NOMO-1 (cell line): ENCODE measurements around the gene TLL2.
A peak's percentile ranks its signal among the peaks of the same experiment; 100 is the strongest.
"Not testable (repeated sequence)": the region's sequence is repeated elsewhere in the genome, so short reads cannot be mapped to it uniquely, and the experiment has no call there.

Experiments used
- DNase-seq, 2 experiments: peaks; one replicate each; lab custom pipeline; 2025; ENCODE audit not compliant: unreplicated experiment in 2 of 2; lab: John Stamatoyannopoulos, UW

Gene TLL2

DNA sequence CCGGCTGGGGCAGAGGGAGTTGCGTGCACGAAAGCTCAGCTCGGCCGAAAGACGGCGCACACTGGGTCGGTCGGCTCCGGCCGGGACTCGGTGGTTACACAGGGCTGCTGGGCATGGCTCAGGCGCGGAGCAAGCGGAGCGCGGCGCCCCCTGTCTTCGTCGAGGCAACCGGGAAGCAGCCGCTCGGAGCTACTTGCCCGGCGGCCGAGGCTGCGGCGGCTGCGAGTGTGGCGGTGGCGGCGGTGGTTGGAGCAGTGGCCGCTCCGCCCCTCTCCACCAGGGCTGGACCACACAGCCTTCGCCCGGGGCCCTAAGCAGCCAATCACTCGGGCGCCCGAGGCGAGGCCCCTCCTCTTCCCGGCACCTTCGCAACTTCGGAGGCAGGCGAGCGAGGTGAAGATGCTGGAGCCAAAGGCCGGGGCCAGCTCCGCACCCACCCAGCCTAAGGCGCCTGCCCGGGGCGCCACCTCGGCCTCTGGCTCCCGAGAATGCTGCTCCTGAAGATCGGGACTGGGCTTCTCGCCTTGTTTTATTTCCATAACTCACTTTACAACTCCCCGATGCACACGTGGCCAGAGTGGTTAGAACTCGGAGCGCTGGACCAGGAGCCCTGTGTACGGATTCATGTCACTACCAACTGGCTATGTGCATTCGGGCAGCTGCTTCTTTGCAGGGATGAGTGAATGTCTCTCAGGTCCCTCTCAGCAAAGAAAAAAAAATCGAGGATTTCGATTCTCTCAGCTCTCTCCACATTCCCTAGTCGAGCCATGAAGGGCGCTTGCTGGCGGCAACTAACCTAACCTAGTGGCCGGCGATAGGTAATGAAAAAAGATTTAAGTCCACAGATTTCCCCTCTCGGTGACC is at the start of gene TLL2:
TLL2 (minus strand) TSS at position 229 of the 864 bp plus-strand sequence. CDS start 241 bp downstream, outside the sequence.
- DNase-seq, result peak; percentile 80 to 89

DNA sequence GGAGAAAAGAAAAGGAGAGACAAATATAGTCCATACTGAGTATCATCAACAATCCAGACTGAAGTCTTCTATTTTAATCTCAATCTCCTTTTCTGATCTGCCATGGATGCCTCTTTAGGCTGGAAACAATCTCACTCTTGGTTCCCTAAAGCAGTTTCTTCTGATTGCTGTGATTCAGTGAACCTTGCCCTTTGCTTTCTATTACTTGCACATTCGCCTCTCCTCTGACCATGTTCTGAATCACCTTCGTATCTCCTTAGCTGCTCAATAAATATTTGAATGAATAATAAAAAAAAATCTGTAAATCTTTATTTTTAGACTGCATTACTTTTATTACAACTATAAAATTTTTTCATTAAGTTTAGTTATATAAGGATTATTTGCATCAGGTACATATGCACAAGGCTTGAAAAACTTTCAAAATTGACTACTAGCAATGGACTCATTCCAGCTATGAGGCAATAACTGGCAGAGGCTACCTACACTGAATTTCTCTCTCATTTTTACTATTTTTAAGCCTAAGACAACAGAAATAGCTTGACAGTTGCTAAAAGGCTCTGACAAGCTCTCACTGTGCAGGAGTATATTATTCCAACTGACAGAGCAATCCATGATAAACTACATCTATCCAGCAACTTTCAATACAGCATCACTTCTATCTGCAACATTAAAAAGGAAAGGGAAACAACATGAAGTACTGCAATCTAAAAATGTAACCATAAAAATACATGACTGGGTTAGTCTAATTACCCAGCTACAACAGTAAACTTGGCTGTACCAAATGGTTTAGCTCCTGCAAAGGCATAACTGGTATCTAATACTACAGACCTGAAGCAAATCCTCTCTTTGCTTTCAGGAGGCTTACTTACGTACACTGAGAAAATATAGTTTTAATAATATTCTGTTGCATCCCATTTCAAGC is 47.5 kb upstream of the TLL2 start:
- DNase-seq, result no peak

DNA sequence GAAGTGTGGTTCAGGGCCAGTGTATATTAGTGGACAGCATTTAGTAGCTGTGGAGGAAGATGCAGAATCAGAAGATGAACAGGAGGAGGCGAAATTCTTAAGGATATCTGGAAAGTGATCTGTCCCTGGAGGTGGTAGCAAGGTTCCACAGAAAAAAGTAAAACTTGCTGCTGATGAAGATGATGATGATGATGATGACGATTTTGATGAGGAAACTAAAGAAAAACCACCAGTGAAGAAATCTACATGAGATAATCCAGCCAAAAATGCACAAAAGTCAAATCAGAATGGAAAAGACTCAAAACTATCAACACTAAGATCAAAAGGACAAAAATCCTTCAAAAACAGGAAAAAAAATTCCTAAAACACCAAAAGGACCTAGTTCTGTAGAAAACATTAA is 46.8 kb upstream of the TLL2 start:
- DNase-seq, result no peak

DNA sequence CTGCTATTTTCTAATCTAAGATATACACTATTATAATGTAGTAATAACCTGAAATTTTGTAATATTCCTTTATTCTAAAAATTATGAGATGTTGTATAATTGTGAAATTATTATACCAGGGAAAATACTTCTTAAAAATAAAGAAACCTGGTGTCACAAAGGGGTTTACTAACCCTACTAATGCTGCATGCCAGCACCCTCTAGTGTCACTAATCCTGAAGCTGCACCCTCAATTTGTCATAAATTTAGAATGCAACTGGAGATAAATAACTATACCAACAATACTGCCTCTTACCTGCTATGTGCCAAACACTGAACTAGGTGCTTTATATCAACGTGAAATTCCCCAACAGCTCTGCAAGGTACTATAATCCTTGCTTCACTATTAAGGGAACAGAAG is 42.3 kb upstream of the TLL2 start:
- DNase-seq, result no peak

DNA sequence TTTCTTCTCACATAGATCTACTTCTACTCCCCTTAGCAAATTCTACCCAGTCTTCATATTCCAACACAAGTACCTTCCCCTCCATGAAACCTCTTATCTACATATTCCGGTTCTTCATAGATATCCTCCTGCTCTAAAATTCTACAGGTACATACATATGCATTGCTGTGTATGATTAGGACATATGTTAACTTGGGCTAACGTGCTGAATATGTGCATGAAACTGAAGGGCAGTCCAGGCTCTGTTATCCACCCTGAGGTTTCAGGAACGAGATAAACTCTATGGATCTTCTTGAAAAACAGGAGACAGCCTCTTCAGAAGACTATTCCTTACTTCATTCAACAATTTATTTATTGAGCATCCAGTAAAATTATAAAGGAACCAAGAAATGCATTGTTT is 41.6 kb upstream of the TLL2 start:
- DNase-seq, result no peak

DNA sequence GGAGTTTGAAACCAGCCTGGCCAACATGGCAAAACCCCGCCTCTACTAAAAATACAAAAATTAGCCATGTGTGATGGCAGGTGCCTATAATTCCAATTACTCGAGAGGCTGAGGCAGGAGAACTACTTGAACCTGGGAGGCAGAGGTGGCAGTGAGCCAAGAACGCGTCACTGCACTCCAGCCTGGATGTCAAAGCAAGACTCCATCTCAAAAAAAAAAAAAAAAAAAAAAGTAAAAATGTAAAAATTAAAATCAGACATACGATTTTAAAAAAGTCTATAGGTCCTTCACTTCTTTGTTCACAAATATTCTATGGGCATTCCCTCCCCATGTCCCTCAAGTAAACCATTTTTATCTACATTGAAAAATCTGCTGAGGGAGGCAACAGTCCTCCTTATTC is 34.9 kb upstream of the TLL2 start:
- no peak for DNase-seq

DNA sequence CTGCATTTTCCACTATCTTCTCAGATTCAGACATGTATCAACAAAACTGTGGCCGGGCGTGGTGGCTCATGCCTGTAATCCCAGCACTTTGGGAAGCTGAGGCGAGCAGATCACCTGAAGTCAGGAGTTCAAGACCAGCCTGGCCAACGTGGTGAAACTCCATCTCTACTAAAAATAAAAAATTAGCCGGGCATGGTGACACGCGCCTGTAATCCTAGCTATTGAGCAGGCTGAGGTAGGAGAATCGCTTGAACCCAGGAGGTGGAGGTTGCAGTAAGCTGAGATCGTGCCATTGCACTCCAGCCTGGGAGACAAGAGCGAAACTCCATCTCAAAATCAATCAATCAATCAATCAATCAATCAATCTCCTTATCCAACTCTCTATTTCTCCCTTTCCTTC is 31.8 kb upstream of the TLL2 start:
- not testable (repeated sequence) for DNase-seq

DNA sequence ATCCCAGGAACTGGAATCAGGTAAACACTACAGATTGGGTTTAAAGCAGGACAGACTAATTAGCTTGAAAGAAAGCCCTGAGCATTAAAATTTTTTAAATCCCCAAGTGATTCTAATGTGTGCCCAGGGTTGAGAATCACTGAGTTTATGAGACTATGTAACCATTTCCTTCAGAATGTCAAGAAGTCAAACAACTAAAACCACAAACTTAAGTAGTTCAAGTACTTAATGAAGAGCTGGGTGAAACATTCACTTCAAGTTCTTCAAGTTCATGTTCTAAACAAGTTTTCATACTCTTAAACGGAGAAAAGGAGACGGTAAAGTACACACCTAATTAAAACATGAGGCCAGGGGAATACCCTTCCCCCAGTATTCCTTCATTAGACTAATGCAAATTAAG is 28.2 kb upstream of the TLL2 start:
- DNase-seq, result no peak

DNA sequence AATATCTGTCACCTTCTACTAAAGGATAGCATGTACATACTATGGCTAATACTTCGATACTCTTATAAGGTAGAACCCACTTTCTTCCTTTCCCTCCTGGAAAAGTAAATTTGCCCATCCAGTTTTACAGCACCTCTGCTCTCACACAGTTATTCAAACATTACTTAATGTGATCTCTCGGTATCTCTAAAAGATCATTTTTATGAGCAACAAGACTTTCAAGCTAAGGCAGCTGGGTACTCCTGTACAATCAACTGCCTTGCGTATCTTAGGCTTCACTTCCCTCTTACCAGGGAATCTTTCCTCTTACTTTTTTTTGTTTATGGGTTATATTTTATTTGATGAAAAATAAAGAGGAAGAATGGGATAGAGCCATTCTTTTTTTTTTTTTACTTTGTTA is 26.5 kb upstream of the TLL2 start:
- no peak for DNase-seq

DNA sequence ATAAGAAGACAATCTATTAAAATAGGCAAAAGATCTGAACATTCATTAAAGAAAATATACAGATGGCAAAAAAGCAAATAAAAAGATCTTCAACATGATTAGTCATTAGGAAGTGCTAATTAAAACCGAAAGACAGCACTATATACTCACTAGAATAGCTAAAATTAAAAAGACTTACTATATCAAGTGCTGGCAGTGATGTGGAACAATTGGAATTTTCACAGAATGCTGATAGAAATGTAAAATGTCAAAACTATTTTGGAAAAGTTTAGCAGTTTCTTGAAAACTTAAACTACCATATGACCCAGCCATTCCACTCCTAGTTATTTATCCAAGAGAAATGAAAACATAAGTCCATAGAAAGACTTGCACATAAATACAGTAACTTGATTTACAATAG is 25.0 kb upstream of the TLL2 start:
- no peak for DNase-seq

DNA sequence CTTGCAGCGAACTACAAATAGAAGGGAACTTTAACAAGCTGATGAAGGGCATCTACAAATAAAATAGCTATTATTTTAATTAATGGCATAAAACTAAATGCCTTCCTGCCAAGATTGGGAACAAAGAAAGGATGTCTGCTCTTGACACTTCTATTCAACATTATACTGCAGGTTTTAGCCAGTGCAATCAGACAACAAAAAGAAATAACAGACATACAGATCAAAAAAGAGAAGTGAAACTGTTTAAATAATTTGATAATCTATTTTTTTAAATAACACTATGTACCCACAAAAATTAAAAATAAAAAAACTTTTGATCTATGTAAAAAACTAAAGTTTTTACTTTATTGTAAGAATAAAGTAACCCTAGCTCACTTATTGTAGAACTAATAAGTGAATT is 22.4 kb upstream of the TLL2 start:
- DNase-seq, result no peak

DNA sequence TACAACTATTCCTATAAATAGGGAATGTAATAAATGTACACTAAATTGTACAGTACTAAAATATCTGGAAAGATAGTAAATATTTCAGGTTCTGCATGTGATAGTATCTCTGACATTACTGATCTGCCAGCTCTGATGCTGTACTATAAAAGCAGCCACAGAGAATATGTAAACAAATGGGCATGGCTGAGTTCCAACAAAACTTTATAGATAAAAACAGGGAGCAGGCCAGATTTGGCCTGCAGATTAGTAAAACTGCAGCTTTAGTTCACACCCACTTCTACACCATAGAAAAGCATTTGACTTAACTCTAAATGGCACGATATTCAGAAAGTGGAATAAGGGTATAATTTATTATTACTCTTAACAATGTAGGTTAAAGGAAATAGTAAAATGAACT is 18.8 kb upstream of the TLL2 start:
- no peak for DNase-seq

DNA sequence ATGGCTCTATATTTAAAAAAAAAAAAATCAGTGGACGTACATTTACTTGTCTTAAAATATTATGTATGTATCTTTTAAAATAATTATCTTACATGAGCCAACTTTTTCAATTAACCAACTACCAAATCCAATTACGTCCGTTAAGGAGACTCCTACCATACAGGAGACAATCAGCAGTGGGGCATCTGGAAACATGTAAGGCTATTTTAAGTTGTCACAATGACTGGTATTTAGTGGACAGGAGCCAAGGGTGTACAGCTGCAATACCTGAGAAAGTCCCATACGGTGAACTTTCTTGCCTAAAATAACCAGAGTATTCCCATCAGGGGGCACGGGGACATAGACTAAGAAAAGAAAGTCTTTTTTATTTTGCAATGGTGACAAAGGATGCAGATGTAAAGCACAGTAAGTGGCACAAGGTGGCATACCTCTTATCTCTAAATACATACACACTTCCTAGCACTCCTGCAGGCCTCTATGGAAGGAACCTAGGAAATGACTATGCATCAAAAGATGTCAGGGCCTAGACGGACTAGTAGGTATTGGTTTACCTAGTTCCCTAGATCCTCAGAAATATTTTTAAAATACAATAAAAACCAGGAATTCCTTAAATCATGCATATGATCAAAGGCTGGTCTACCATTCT is 16.0 kb upstream of the TLL2 start:
- DNase-seq, result no peak

DNA sequence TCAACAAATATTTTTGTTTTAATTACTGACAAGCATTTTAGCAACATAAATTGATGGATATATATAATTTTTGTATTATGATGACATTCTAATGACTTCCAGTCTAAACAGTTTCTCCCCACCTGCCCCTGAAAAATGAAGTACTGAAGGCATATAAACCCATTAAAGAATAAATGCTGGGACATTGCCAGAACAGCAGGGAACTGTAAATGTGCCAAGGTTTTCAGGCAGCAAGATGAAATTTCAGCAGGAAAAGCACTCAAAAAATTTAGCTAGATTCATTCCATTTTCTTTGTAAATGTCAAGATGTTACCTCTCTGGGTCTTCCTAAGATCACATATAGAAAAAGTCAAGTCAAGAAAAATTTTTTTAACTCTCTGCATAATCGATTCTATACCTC is 11.0 kb upstream of the TLL2 start:
- no peak for DNase-seq

DNA sequence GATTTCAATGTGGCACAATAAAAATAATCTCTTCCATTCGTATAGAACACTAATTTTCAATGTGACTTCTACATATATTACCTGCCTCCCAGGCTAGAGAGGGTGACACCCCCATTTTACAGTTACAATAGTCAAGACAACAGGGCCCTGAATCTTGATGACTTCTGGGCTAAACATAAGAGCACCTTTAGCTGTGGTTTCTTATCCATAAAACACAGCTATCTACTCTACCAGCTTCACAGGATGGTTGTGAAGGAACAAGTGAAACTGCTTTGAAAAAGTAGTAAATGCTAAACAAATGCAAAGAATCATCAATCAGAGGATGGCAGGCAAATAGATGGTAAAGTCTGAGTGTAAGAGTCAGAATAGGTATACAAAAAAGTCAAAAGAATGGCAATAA is 3.6 kb upstream of the TLL2 start:
- DNase-seq, result no peak

DNA sequence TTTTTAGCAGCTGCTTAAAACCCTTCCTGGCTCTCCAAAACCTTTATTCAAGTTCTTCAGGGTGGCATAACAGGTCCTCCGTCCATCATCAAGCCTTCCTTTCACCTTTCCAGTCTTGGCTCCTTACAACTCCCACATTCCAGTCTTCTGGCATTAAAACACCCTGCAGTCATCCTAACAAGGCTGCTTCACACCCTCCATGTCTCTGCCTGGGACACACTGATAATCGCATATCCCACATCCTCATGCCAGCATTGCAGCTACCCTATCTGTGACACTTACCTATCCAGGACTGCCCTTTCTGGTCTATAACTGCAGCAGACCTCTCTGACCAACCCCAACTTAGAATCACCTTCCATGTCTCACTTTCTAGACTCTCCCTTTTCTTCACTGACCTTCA is 2.6 kb upstream of the TLL2 start:
- DNase-seq, result no peak

DNA sequence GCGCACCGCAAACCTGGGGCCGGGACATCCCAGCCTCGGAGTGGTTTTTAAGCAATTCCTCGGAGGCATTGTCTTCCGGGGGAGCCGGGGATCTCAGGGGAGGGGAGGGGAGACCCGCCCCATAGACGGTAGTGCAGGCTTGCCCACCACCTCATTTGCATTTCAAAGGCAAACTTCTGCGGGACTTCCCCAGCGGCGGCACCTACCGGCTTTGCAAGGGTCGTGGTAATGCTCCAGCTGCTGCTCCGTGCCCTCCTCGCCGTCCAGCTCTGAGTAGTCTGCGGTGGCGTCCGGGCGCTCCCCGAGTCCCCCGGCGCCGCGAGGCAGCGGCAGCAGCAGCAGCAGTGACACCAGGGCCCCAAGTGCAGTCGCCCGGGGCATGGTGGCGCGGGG is 425 bp downstream of the TLL2 start:
- DNase-seq, result no peak

DNA sequence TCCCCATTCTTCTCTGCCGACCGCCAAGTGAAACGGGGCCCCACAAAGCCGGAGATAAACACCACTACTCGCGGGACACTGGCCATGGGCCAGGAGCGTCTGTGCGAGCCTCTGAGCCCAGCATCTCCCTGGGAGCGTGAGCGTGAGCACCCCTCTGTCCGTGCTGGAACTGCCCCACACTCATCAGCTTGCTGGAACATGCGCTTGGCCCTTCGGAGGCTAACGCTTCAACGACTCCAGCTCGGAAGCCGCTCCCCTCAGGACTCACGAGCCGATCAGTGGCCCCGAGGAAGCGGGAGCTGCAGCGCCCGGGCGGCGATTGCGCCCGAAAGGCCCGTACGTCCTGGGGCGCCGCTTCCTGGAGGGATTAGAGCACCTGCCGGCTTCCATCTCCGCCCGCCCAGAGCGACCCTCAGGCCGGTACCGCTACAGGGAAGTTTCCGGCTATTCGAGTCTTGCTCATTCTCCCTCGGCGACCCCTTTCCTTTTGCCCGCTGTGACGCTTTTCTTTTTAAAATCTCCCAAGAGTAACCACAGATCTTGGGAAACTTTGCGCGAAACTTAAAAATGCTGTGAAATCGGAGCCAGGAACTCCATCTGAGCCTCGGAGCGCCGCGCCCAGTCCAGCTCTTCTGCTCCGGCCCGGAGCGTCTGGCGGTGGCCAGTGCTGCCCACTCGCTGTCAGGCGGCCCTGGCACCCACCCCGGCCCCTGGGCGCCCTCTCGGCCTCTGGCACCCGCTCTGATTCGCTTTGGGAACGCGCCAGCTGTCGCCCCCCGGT is 1.0 kb downstream of the TLL2 start:
- DNase-seq, result no peak

DNA sequence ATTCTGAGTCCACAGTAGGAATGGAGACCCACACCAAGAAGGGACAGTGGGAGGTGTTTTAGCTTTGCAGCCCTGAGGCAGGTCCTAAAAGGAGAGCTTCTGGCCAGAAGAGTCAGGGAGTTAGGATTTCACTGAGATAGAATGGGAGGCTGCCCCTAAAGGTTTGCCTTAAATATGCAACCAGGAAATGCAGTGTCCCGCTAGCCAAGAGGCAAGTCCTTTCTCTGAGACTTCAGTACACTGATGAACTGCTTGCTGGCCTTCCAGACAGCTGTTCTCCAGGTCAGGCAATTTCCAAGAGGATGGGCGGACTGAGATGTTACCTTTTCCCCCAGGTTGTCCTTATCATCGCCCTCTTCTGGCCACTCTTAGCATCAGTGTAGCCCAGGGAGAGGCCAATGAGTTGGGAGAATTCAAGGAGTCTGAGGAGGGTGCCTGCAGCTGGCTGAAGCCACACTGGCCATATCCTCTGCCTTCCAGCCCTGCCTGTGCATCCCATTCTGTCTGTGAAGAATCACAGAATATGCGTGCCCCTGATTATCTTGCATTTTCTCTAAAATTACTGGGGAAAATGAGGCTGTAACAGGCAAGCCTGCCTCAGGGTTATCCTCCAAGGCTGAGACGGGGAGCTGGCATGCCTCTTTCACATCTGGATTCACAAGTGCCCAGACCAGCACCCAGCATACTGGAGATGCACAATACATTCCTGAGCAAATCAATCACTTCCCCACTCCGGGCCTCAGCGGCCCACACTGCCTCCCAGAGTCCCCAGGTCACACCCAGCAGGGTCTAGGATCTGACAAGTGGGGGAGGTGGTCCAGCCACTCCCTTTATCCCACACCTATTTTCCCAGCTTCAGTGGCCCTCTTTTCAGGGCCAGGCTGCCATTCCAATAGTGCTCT is 2.4 kb downstream of the TLL2 start:
- peak in 1 of 2 experiments; percentile 20 for DNase-seq
